COLO829 (cell line): ENCODE data around the gene KCTD20.
A peak's percentile ranks its signal among the peaks of the same experiment; 100 is the strongest.
"Not testable (repeated sequence)": the region's sequence is repeated elsewhere in the genome, so short reads cannot be mapped to it uniquely, and the experiment has no call there.

Experiments used
- DNase-seq: peaks from one replicate; pipeline ENCODE4 v3.0.0; 2012; ENCODE audit warnings: low spot score

The KCTD20 gene

DNA sequence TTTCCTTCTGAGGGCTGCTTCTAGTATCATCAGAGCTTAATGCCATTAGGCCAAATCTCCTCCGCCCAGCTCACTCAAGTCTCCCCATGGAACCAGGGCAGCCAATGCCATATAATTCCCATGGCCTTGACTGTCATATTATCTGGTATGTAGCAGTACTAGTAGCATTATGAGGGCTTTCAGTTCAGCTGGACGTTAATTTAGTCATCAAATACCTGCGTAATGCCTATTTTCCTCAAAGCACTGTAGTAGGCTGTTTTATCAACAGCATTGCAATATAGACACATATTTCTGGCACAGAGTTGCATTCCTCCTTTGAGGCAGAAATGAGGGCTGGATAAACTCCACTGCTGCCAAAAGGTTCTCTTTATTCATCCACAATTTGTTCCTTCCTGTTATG, 1.7 kb downstream of the KCTD20 start:
- no peak for DNase-seq

- DNase-seq = peak; percentile 77
Observed at GRCh38 chr6:36445621-36446020, 2.8 kb downstream of the KCTD20 start.

GRCh38 chr6:36449173-36449572, 6.4 kb downstream of the KCTD20 start:
- not testable (repeated sequence) for DNase-seq

GRCh38 chr6:36452897-36453296, 10.1 kb downstream of the KCTD20 start:
- DNase-seq = not testable (repeated sequence)

- DNase-seq = no peak
Observed at GRCh38 chr6:36455486-36456027, 12.8 kb downstream of the KCTD20 start.

DNA sequence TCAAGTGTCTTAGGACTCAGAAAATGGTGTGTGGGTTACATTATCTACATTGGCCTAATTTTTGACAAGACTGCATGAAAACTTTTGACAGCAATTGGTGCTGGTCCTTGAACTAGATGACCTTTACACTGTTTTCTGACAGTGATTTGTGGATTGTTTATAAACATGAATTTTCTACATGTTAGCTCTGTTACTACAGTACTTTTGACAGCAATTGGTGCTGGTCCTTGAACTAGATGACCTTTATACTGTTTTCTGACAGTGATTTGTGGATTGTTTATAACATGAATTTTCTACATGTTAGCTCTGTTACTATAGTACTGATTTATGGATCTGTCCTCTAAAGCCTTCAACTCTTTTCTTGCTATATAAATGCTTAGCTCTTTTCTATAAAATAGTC, 16.7 kb downstream of the KCTD20 start:
- DNase-seq = no peak

- no peak for DNase-seq
Observed at GRCh38 chr6:36460916-36461315, 18.1 kb downstream of the KCTD20 start.

GRCh38 chr6:36461646-36462045, 18.8 kb downstream of the KCTD20 start:
- no peak for DNase-seq

DNA sequence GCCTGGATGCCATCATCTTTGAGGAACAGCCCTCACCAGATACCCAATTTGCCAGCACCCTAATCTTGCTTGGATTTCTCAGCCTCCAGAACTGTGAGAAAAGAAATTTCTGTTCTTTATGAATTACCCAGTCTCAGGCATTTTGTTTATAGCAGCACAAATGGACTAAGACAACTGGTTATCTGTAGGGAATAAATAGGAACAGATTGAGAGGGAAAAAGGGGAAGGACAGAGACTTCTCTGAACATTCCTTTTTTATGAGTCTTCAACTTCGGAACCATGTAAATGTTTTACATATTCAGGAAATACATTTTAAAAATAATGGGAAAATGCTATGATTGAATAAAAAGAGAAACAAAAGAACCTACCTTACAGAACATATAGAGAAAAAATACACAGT, 20.9 kb downstream of the KCTD20 start:
- DNase-seq = no peak

DNA sequence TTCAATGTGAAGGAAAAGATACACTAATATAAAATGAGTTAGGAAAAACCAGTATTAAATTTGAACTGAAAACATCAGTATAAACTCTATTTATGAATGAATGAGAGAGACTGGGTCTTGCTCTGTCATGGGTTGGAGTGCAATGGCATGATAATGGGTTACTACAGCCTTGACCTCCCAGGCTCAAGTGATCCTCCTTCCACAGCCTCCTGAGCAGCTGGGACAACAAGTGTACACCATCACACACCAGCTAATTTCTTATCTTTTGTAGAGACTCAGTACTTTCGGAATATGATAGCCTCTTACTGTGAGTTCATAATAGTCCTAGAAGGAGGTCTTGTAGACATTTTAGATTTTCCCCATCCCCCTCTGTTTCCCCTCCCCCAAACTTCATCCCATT, 21.4 kb downstream of the KCTD20 start:
- no peak for DNase-seq

DNA sequence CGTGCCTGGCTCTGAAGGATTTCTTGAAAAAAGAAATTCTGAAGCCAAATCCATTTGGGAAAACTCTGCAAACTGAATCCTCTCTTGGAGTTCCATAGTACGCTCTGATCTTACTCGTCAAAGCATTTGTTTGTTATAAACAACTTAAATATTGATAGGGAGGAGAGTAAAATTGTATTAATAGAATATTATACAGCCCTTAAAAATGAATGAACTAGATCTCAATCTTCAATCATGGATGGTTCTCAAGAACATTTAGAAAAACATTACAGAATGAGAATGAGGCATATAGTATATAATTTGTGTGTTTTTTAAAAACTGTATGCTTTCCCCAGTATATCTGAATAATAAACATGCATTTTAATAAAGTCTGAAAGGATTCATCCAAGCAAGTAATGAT, 24.8 kb downstream of the KCTD20 start:
- DNase-seq = no peak

DNA sequence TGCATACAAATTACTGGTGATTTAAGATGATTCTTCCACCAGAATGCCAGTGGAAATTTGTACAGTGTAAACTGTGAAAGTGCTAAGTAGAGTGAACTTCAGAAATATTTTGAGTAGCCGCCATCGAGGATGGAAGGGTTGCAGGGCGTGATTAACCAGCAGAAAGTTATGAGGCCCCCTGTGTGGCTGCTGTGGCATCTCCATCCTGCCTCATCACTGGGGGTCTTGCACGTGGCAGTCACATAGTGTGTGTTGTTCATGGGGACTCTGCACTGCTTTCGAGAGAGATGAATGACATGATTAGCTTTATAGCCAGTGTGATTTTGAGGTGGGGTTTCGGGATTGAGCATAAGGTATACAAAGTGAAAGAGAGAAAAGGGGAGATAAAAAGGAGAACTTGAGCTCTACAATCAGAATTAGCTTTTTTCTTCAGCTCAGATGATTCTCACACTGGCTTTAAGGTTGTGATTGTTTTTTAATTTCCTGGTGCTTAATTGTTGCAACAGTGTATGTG, 26.4 kb downstream of the KCTD20 start:
- DNase-seq = no peak

- no peak for DNase-seq
Observed at GRCh38 chr6:36469946-36470345, 27.1 kb downstream of the KCTD20 start.

- no peak for DNase-seq
Observed at GRCh38 chr6:36478051-36478526, 35.3 kb downstream of the KCTD20 start.

DNA sequence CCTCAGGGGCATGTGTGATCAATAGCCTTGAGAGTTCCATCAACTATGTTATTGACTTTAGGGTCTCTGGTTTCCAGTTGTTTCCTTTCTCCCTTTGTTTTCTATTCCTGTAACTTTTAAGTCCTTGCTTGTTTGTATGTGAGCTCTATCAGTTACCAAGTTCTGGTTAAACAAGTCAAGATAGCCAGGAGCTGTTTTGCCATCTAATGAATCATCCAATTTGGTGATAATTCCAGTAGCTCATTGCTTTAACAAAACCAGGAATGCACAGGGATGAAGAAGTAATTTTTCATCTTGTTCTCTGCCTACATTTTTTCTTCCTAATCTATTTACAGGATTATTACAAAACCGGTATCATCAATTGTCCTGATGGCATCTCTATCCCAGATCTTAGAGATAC, 36.5 kb downstream of the KCTD20 start:
- DNase-seq = no peak

DNA sequence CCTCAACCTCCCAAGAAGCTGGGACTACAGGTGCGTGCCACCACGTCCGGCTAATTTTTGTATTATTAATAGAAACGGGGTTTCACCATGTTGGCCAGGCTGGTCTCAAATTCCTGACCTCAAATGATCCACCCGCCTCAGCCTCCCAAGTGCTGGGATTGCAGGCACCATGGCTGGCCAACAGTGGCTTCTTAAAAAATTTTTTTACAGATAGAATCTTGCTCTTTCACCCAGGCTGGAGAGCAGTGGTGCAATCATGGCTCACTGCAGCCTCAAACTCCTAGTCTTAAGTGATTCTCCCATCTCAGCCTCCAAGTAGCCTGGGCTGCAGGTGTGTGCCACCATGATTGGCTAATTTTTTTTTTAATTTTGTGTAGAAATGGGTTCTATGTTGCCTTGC, 40.5 kb downstream of the KCTD20 start:
- not testable (repeated sequence) for DNase-seq

DNA sequence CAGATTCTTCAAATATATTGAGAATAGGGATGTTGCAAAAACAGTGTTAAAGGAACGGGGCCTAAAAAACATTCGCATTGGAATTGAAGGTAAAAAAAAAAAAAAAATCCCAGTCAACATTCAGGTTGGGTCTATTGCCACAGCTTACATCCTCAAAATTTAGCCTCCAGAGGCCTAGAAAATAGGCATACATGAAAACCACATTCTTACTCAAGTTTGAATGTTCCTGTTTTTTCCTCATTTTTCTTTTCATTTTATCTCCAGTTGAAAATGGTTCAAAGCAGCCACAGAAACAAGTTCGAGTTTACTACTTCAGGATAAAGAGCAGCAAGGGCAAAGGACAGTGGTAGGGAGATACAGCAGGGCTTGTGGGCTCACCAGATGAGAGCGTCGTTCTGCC, 41.9 kb downstream of the KCTD20 start:
- no peak for DNase-seq

GRCh38 chr6:36487698-36488097, 44.9 kb downstream of the KCTD20 start:
- DNase-seq = no peak

DNA sequence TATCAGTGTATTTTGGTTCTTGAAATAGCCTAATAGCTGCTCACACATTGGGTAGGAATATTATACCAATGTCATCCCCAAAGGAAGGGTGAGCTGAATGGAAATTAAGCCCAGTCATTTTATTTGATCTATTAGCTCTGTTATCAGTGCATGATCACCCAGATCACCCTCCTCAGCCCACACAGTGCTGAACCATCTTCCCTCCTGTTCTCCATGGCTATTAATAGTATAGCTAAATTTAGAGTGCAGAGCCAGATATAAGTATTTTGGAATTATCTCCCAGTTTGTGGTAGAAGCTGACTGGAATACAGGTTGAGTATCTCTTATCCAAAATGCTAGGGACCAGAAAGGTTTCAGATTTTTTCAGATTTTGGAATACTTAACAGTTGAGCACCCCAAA, 45.4 kb downstream of the KCTD20 start:
- DNase-seq = no peak

DNA sequence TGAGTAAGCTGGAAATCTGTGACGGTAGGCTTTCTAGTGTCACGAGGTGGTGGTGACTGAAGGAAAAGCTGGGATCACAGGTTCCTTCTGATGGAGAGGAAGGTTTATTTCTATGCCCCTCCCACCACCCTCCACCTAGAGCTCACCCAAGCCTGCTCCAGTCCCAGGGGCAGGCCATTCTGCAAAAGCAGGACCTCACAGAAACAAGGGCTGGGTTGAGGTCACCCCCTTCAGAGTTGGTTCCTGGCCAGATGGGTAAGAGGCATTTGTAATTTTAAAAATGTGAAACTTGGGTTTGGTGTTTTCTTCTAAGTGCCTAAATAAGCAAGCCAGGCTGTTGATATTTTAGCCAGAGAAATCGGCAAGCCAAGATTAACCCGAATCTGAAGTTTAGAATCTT, 46.6 kb downstream of the KCTD20 start:
- no peak for DNase-seq

DNA sequence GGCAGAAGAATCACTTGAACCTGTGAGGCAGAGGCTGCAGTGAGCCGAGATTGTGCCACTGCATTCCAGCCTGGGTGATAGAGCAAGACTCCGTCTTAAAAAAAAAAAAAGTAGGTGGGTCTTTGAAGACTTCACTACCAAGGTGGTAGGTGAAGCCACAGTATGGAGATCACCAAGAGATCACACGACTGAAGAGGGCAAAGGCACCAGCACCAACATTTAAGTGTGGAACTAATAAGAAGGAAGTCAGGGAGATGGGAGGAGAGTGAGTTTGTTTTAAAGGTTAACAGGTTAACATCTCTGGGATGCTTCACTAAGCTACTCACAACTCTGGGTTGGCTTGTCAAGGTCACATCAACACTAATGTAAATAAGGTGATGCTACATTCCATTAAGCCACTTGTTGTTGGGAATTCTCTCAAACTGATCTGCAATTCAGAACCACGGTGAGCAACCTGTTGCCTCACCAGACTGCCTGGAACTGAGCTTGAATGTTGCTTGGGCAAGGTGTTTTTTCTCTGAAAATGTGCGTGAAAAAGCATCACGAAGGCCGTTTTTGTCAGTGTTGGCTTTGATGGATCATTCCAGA, 48.7 kb downstream of the KCTD20 start:
- no peak for DNase-seq

DNA sequence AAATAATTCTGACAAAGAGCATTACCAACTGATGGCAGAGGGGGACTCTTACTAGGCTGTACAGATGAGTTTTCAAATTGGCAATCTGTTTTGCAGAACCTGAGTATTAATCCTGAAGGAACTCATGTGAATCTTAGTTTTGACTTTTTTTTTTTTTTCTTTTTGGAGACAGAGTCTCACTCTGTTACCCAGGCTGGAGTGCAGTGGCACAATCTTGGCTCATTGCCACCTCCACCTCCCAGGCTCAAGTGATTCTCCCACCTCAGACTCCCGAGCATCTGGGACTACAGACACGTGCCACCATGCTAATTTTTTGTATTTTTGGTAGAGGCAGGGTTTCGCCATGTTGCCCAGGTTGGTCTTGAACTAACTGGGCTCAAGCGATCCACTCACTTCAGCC, 49.3 kb downstream of the KCTD20 start:
- no peak for DNase-seq

DNA sequence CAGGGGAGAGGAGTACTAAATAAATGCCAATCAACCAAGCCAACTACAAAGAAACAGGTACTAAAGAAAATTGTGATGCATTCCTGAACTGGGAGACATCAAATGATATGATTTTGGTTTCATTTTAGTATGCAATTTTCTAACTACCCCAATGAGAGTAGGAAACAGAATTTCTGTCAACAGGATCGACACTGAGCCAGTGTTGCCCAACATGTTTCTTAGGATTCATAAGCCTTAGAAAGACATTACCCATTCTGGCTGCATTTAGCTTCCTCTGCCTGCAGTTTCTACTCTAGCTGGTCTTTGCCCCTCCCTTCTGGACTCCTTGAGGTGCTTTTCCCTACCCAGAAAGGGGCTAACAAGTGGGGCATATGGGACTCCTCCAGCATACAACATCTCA, 49.8 kb downstream of the KCTD20 start:
- DNase-seq = no peak

GRCh38 chr6:36493319-36493718, 50.5 kb downstream of the KCTD20 start:
- no peak for DNase-seq
